HG03520 (cell line): Measurements from ENCODE around the gene NFKBIA.
"Not testable (repeated sequence)": the region's sequence is repeated elsewhere in the genome, so short reads cannot be mapped to it uniquely, and the experiment has no call there.

ENCODE experiments used
- ATAC-seq: cut with Tn5 transposase; IDR thresholded peaks from one replicate; pipeline ENCODE4 v1.9.1; 2021; ENCODE audit warnings: mild to moderate bottlenecking, moderate library complexity; ENCODE audit not compliant: unreplicated experiment

NFKBIA gene

GRCh38 chr14:35409595-35409994 is 5.0 kb upstream of the NFKBIA start:
- no peak for ATAC-seq

GRCh38 chr14:35408026-35408425 is 3.5 kb upstream of the NFKBIA start:
- ATAC-seq: no peak

GRCh38 chr14:35407306-35407630 is 2.7 kb upstream of the NFKBIA start:
- ATAC-seq: no peak

GRCh38 chr14:35406506-35407305 is 2.2 kb upstream of the NFKBIA start:
- ATAC-seq: no peak

GRCh38 chr14:35406090-35406489 is 1.5 kb upstream of the NFKBIA start:
- ATAC-seq: no peak

GRCh38 chr14:35405304-35405996 is 901 bp upstream of the NFKBIA start:
- ATAC-seq: no peak

GRCh38 chr14:35403603-35404448 is 723 bp downstream of the NFKBIA start:
- ATAC-seq: peak; percentile 51

- no peak for ATAC-seq
Observed at GRCh38 chr14:35403114-35403602, 1.4 kb downstream of the NFKBIA start.

- ATAC-seq: no peak
Observed at GRCh38 chr14:35402323-35403113, 2.0 kb downstream of the NFKBIA start.

GRCh38 chr14:35401422-35402265 is 2.9 kb downstream of the NFKBIA start:
- no peak for ATAC-seq

GRCh38 chr14:35400648-35401421 is 3.7 kb downstream of the NFKBIA start:
- ATAC-seq: no peak

GRCh38 chr14:35399083-35399937 is 5.2 kb downstream of the NFKBIA start:
- no peak for ATAC-seq

GRCh38 chr14:35398071-35398584 is 6.4 kb downstream of the NFKBIA start:
- ATAC-seq: no peak

GRCh38 chr14:35396610-35397009 is 7.9 kb downstream of the NFKBIA start:
- ATAC-seq: not testable (repeated sequence)

GRCh38 chr14:35395283-35395682 is 9.3 kb downstream of the NFKBIA start:
- ATAC-seq: no peak

- ATAC-seq: no peak
Observed at GRCh38 chr14:35394326-35395013, 10.1 kb downstream of the NFKBIA start.

GRCh38 chr14:35393826-35394225 is 10.7 kb downstream of the NFKBIA start:
- ATAC-seq: no peak
